NCI-H2227 treated with DMSO at 0.1 percent for 48 hours (cell line): ENCODE results near the gene NTPCR.
"Not testable (repeated sequence)": the region's sequence is repeated elsewhere in the genome, so short reads cannot be mapped to it uniquely, and the experiment has no call there.

Experiments used
- DNase-seq: peaks from one replicate; lab custom pipeline; 2025; lab: John Stamatoyannopoulos, UW

The NTPCR gene, protein sequence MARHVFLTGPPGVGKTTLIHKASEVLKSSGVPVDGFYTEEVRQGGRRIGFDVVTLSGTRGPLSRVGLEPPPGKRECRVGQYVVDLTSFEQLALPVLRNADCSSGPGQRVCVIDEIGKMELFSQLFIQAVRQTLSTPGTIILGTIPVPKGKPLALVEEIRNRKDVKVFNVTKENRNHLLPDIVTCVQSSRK

DNA sequence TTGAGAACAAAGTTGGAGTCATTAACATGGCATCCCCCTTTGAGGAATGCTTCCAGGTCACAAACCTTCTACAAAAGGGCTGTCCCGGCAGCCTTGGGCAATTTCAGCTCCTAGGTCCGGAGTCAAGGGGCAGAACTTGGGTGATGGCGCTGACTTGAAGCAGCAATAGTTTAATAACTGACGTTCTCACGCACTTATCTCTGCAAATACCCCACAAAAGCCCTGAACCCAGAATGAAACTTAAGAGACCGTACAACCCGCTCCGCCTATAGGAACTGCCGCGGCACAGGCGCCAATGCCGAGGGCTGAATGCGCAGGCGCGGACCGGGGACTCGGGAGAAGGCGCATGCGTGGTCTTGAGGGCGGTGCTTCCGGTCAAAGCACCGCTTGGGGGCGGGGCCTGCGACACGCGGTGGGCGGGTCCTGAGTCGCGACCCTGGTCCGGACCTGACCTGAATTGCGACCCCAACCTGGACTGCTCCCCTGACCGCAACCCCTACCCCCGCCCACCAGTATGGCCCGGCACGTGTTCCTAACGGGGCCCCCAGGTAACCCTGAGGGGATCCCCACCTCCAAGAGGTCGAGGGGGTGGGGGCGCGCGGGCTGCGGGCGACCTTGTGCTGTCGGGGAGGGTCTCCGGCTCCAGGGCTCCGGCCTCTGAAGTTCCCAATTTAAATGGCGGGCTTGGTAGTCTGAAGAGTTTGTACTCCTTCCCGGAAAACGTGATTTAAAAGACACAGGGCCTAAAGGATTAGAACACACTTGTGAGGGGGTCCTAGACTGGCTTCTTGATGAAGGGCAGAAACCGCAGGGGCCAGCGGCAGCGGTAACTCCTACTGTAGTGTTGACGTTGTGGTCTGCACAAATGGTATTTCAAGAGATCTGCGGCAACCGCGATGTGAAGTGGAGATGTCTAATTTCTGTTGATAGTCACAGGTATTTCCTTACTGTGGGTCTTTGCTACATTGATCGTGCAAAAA is at the start of gene NTPCR:
Gene NTPCR, plus strand, starts transcription at position 415 of the 980 bp plus-strand sequence. Its CDS starts 100 bp downstream, at position 515.
- peak; percentile 94 for DNase-seq

- DNase-seq: no peak
Observed at GRCh38 chr1:232900818-232901217, 49.6 kb upstream of the NTPCR start.

- no peak for DNase-seq
Observed at GRCh38 chr1:232901255-232901654, 49.2 kb upstream of the NTPCR start.

GRCh38 chr1:232902774-232903350 is 47.5 kb upstream of the NTPCR start:
- DNase-seq: no peak

- no peak for DNase-seq
Observed at GRCh38 chr1:232904131-232904530, 46.3 kb upstream of the NTPCR start.

DNA sequence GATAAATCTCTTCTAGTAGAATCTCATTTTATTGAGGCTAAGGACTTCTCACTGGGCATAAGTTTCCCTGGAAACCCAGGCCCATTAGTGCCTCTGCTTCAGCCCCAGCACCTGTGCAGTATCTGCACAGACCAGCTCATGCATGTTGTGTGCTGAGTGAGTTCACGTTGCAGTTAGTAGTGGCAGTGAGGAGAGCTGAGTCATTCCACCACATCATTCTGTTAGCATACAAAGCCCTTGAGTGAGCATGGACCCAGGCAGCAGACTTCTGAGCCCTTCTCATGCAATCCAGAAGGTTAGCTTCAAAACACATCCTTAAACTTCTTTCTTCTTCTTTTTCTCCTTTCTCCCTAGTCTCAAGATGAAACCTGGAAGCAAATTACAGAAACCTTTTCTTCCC is 45.8 kb upstream of the NTPCR start:
- DNase-seq: no peak

DNA sequence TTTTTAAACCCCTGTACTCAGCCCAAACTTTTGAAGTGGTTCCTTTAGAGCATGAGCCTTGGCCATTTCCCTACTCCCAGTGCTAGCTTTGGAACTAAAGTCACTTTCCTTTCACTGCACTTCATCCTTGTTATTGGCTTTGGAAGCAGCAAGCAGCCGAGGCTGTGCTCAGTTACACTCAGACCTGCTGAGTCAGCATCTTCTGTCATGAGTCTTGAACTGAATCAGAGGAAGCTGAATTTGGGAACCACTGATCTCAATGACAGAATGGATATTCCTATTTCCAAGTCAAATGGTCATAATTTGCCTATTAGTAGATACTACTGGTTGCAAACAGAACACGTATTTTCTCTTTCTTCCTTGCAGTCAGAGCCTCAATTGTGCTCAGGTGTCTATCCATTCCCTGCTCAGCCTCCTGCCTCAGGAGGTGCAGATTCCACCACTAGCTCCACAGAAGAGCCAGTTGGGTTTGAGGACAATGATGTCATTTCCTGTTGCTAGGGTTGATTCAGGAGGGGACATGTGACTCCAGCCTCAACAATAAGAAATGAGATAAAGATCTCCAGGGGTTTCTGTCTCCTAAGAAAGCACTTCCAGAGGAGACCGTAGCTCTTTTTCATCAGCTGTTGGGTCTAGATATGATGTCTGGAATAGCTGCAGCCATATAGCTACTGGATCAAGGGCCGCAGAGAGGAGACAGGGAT is 44.9 kb upstream of the NTPCR start:
- no peak for DNase-seq

- DNase-seq: no peak
Observed at GRCh38 chr1:232906441-232906840, 44.0 kb upstream of the NTPCR start.

- peak; percentile 66 for DNase-seq
Observed at GRCh38 chr1:232908831-232909230, 41.6 kb upstream of the NTPCR start.

- DNase-seq: no peak
Observed at GRCh38 chr1:232909752-232910151, 40.7 kb upstream of the NTPCR start.

DNA sequence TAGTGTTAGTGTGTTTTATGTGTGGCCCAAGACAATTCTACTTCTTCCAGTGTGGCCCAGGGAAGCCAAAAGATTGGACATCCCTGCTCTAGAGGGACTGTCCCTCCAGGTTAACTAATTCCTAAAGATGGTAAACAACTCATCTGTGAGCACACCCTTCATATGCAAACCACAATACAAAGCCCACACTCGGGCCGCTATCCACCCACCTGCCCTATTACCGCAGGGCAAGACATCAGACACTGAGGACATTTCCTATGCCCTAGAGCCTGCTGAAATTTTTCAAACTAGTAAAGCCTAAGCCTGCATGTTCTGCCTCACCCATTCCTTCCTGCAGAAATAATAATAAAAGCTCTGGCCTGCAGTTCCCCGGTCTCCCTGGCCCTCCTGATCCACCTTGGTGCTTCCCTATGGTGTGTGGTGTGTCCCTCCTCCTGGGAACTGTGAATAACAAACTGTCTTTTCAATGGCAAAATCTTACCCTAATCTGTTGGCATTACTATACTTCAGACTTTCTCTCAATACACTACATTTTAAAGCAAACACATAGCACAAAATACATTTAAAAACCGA is 39.3 kb upstream of the NTPCR start:
- DNase-seq: no peak

- DNase-seq: no peak
Observed at GRCh38 chr1:232912845-232913580, 37.4 kb upstream of the NTPCR start.

DNA sequence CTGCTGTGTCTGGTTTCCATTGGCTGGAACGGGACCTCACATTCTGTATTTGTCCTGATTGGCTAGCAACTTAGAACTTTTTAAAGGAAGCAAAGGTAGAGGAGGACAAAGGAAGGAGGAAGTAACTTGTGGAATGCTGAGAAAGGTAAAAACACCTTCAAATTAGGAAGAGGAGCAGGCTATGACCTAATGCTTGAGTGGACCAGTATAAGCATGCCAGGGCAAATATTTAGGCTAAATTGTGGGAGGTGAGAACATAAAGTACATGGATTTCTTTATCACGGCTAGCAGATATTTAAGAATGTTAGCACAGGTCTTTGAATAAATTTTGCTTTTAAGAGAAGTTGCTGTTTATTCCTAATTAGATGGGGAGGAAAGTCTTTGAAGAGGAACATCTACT is 36.1 kb upstream of the NTPCR start:
- DNase-seq: not testable (repeated sequence)

- no peak for DNase-seq
Observed at GRCh38 chr1:232915212-232915611, 35.2 kb upstream of the NTPCR start.

DNA sequence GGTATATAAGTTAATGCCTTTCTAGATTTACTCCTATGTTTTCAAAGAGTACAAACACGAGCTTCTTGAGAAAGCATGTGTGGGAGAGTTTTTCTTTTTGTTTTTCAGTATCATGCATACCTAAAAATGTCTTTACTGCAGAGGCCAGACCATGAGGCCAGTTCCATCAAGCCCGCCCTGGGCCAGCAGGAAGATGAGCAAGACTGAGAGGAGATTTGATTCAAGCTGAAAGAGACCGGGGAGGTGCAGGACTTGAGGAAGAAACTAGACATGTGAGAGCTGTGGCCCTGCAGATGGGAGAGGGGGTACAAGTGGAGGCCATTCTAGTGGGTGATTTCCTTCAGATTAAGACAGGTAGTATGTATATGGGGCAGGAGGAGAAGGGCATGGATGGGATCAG is 33.4 kb upstream of the NTPCR start:
- DNase-seq: no peak

- no peak for DNase-seq
Observed at GRCh38 chr1:232921381-232921780, 29.0 kb upstream of the NTPCR start.

GRCh38 chr1:232922485-232922884 is 27.9 kb upstream of the NTPCR start:
- DNase-seq: no peak

DNA sequence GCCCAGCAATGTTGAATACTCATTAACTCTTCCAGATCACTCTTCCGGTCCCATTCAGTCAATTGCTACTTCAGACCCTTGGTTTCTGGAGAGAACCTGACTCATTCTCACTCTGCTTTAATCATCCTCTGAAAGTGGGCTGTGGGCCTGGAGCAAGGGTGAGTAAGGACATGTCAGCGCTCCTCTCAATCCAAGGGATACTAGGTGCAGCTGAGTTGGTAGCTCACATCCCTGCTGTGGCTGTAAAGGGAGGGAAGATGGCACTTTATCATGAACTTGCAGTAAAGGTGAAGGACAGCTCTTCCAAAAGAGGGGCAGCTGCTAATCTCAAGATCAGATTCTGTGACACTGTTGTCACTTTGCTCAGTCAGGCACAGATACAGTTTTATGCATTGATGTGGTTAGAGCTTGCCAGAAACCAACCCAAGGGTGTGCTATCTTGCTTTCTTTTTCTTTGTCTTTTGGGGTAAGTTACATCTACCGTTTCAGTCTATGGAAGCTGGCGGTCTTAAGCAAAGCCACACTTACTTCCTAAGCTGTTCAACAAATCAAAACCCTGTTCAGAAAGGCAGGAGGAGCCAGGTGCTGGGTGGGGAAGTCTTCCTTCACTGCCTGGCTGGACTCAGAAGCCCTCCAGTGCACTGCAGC is 26.5 kb upstream of the NTPCR start:
- no peak for DNase-seq

DNA sequence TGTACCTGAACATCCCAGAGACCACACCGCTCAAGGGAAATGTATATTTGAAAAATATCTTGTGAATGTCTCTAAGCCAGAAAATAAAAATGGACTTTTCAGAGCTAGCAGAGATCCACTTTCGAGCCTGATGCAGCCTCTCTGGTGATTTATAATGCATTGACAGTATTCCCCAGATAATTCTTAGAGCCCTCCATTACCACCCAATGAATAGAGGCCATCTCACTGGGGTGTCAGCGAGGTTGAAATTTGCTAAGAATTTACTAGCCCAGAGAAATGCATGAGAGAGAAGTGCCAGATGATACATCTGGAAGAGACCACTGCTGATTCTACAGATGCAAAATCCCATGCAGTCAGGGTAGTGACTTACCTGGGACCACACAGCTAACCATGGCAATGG is 25.5 kb upstream of the NTPCR start:
- DNase-seq: no peak

DNA sequence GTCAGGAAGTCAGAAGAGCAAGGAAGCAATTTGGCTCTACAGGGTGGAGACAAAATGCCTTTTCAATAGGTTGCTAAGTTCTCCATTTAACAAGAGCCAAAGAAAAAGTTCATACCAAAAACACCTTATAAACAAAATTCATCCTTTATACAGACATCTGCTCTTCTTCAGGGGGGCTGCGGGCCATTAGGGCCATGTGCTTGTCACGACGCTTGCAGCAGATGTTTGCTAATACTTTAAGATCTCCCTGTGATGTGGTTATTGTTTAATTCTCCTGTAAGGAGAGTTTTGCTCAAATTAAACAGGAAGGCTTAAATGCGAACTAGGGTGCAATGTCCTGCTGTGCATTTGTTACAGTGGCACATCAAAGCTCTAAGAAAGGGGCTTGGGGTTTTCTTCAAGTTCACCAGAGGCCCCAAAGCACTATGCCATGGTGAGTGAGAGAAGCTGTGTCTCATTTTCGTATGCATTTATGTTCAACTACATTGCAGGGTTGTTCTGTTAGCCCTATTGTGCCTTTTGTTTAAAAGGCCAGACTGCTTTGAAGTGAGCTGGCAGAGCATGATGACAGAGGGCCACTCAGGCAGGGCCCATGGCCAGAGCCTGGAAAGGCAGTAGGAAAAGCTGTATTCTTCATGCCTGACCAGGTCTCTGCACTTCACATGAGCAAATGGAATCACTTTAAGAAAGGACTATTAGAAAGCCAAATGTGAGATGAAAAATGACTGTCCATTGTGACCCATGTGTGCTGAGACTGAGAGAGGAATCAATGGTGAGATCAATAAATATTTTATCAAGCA is 24.8 kb upstream of the NTPCR start:
- DNase-seq: no peak
